ENCODE data around the gene EEF1AKMT1.

Gene EEF1AKMT1

GRCh38 chr13:20700288-20700687, 73.5 kb downstream of the EEF1AKMT1 start:
- no peak overlapping the region for H3K4me2 ChIP-seq (ENCODE audit: low read length)
- H3K36me3 ChIP-seq (ENCODE audit: control insufficient read depth, low read length), result no peaks in the 10 kb centered on the region
- no peaks in the 10 kb centered on the region for H3K9me2 ChIP-seq (replicated peaks; ENCODE audit: control insufficient read depth, low read length)
- no peak overlapping the region for H3K4me3 ChIP-seq (ENCODE audit: low read length)
- H3K27ac ChIP-seq (ENCODE audit: low read depth, low read length), result no peak overlapping the region
- H3K79me2 ChIP-seq (ENCODE audit: control insufficient read depth, low read length), result no peaks in the 10 kb centered on the region
- H3K27me3 ChIP-seq (ENCODE audit: control insufficient read depth, low read length), result peaks cover 37% of the 10 kb centered on the region
- H3K4me1 ChIP-seq (ENCODE audit: control insufficient read depth, low read length), result peaks cover 18% of the 10 kb centered on the region
- H3K9me3 ChIP-seq (ENCODE audit: control insufficient read depth, insufficient read depth, low read length), result no peaks in the 10 kb centered on the region
- TF ChIP-seq, protein P1, sequence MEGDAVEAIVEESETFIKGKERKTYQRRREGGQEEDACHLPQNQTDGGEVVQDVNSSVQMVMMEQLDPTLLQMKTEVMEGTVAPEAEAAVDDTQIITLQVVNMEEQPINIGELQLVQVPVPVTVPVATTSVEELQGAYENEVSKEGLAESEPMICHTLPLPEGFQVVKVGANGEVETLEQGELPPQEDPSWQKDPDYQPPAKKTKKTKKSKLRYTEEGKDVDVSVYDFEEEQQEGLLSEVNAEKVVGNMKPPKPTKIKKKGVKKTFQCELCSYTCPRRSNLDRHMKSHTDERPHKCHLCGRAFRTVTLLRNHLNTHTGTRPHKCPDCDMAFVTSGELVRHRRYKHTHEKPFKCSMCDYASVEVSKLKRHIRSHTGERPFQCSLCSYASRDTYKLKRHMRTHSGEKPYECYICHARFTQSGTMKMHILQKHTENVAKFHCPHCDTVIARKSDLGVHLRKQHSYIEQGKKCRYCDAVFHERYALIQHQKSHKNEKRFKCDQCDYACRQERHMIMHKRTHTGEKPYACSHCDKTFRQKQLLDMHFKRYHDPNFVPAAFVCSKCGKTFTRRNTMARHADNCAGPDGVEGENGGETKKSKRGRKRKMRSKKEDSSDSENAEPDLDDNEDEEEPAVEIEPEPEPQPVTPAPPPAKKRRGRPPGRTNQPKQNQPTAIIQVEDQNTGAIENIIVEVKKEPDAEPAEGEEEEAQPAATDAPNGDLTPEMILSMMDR (IDR thresholded peaks at IDR 0.05; ENCODE audit: low read depth, low read length, poor library complexity, severe bottlenecking), result no peak
- H4K20me1 ChIP-seq (ENCODE audit: control insufficient read depth, insufficient read depth, low read depth, low read length), result 0 out of 2 replicates have a peak, but pooled peaks cover 2% of the 10 kb centered on the region
- H3F3A ChIP-seq (ENCODE audit: control insufficient read depth, insufficient read depth), result 0 out of 2 replicates have a peak, but pooled peaks cover 4% of the 10 kb centered on the region

- no peaks in the 10 kb centered on the region for H3K9me3 ChIP-seq (ENCODE audit: control insufficient read depth, insufficient read depth, low read length)
- H3K4me1 ChIP-seq (ENCODE audit: control insufficient read depth, low read length), result peaks cover 18% of the 10 kb centered on the region
- TF ChIP-seq, protein P1 (IDR thresholded peaks at IDR 0.05; ENCODE audit: low read depth, low read length, poor library complexity, severe bottlenecking), result no peak
- no peak for TF ChIP-seq EZH2phosphoT487 (IDR thresholded peaks at IDR 0.05; ENCODE audit: borderline replicate concordance, low read length)
- no peaks in the 10 kb centered on the region for H3K79me2 ChIP-seq (ENCODE audit: control insufficient read depth, low read length)
- H3K27me3 ChIP-seq (ENCODE audit: control insufficient read depth, low read length), result peaks cover 34% of the 10 kb centered on the region
- no peak overlapping the region for H3K4me2 ChIP-seq (ENCODE audit: low read length)
- H3K36me3 ChIP-seq (ENCODE audit: control insufficient read depth, low read length), result no peaks in the 10 kb centered on the region
- no peak overlapping the region for H3K4me3 ChIP-seq (ENCODE audit: low read length)
- H3K9me2 ChIP-seq (replicated peaks; ENCODE audit: control insufficient read depth, low read length), result no peaks in the 10 kb centered on the region
- H4K20me1 ChIP-seq (ENCODE audit: control insufficient read depth, insufficient read depth, low read depth, low read length), result 0 out of 2 replicates have a peak, but pooled peaks cover 2% of the 10 kb centered on the region
- no peak overlapping the region for H3K27ac ChIP-seq (ENCODE audit: low read depth, low read length)
- H3F3A ChIP-seq (ENCODE audit: control insufficient read depth, insufficient read depth), result 0 out of 2 replicates have a peak, but pooled peaks cover 2% of the 10 kb centered on the region
Observed at GRCh38 chr13:20699715-20700114, 74.0 kb downstream of the EEF1AKMT1 start.

GRCh38 chr13:20696073-20696472, 77.7 kb downstream of the EEF1AKMT1 start:
- no peaks in the 10 kb centered on the region for H4K20me1 ChIP-seq (ENCODE audit: control insufficient read depth, insufficient read depth, low read depth, low read length)
- H3K4me2 ChIP-seq (ENCODE audit: low read length), result no peak overlapping the region
- H3K9me3 ChIP-seq (ENCODE audit: control insufficient read depth, insufficient read depth, low read length), result no peaks in the 10 kb centered on the region
- peaks cover 9% of the 10 kb centered on the region for H3K27me3 ChIP-seq (ENCODE audit: control insufficient read depth, low read length)
- H3K9me2 ChIP-seq (replicated peaks; ENCODE audit: control insufficient read depth, low read length), result no peaks in the 10 kb centered on the region
- no peaks in the 10 kb centered on the region for H3K36me3 ChIP-seq (ENCODE audit: control insufficient read depth, low read length)
- TF ChIP-seq, protein P1 (IDR thresholded peaks at IDR 0.05; ENCODE audit: low read depth, low read length, poor library complexity, severe bottlenecking), result no peak
- TF ChIP-seq EZH2phosphoT487 (IDR thresholded peaks at IDR 0.05; ENCODE audit: borderline replicate concordance, low read length), result no peak
- peaks cover 4% of the 10 kb centered on the region; the same call in 1 of the 2 replicates for H3K4me1 ChIP-seq (ENCODE audit: control insufficient read depth, low read length)
- no peaks in the 10 kb centered on the region for H3K79me2 ChIP-seq (ENCODE audit: control insufficient read depth, low read length)
- no peak overlapping the region for H3K27ac ChIP-seq (ENCODE audit: low read depth, low read length)
- no peaks in the 10 kb centered on the region for H3F3A ChIP-seq (ENCODE audit: control insufficient read depth, insufficient read depth)
- H3K4me3 ChIP-seq (ENCODE audit: low read length), result no peak overlapping the region
